T-cell (primary cell): ENCODE results near the gene GLIS1. TPM values are rescaled to one million over a fixed set of nuclear protein-coding genes. Genes with fewer than 3 reads are reported as not detected.

ENCODE experiments used
- ATAC-seq, 4 experiments: fragments of 200-7000 bp in 3 of 4; fragments of 150-1000 bp in 1 of 4; cut with Tn5 transposase; replicated peaks in 1 of 4; 1 replicate in 3 of 4; 2 replicates in 1 of 4; pipeline ENCODE4 v1.10.0; 2021; ENCODE audit warnings: moderate library complexity in 3 of 4, mild to moderate bottlenecking in 2 of 4, moderate number of reproducible peaks in 1 of 4
- CTCF ChIA-PET, 2 donors: fragments of 300-600 bp; sonication (Branson Sonifier 250); formaldehyde crosslinking; loops; one replicate each; lab custom pipeline; 2022; ENCODE audit warnings: antibody characterized with exemption in 2 of 2; lab: Charles Lee
- POLR2A ChIA-PET, 2 donors: fragments of 300-600 bp; sonication (Branson Sonifier 250); formaldehyde crosslinking; loops; one replicate each; lab custom pipeline; 2022; ENCODE audit warnings: antibody characterized with exemption in 2 of 2; lab: Charles Lee
- DNase-seq, 35 experiments: peaks; one replicate each; pipeline versions ENCODE4 v3.0.0 to v3.0.0-alpha.2; 2013 to 2023
- H3K27ac ChIP-seq: one replicate; pipeline ENCODE4 v1.5.1; 2013; ENCODE audit warnings: low read length
- H3K27me3 ChIP-seq, 2 experiments: replicated peaks in 1 of 2; 1 replicate in 1 of 2; 2 replicates in 1 of 2; pipeline versions ENCODE4 v1.6.1 to v1.7.0; 2013; ENCODE audit warnings: low read length in 1 of 2, mixed read lengths in 1 of 2; ENCODE audit not compliant: control insufficient read depth in 2 of 2, insufficient read depth in 2 of 2; ENCODE audit errors: extremely low read depth in 1 of 2
- H3K36me3 ChIP-seq, 2 donors: 1 replicate in 1 of 2; 2 replicates in 1 of 2; pipeline versions ENCODE4 v1.6.1 to v1.7.0; 2013; ENCODE audit warnings: low read length in 1 of 2; ENCODE audit not compliant: control insufficient read depth in 2 of 2, insufficient read depth in 1 of 2; ENCODE audit errors: extremely low read depth in 1 of 2
- H3K4me1 ChIP-seq, 2 experiments: 1 replicate in 1 of 2; 2 replicates in 1 of 2; pipeline versions ENCODE4 v1.6.1 to v1.7.0; 2013; ENCODE audit warnings: low read length in 2 of 2, mixed read lengths in 1 of 2; ENCODE audit not compliant: insufficient read depth in 2 of 2, control insufficient read depth in 1 of 2; ENCODE audit errors: extremely low read depth in 1 of 2
- H3K4me3 ChIP-seq, 2 donors: 1 replicate in 1 of 2; 2 replicates in 1 of 2; pipeline versions ENCODE4 v1.5.1 to v1.7.0; 2013; ENCODE audit warnings: mild to moderate bottlenecking in 2 of 2, low read length in 1 of 2, moderate library complexity in 1 of 2; ENCODE audit not compliant: control insufficient read depth in 1 of 2; ENCODE audit errors: extremely low read depth in 1 of 2
- H3K9me3 ChIP-seq: 2 replicates; pipeline ENCODE4 v1.7.0; 2013
- H3K27ac Mint-ChIP-seq, 2 donors: one replicate each; pipeline ENCODE4 v1.8.0; 2020 to 2021; ENCODE audit warnings: mild to moderate bottlenecking in 2 of 2, mixed read lengths in 2 of 2
- H3K27me3 Mint-ChIP-seq, 2 donors: one replicate each; pipeline ENCODE4 v1.8.0; 2021 to 2022; ENCODE audit warnings: mixed read lengths in 2 of 2
- H3K36me3 Mint-ChIP-seq: one replicate; pipeline ENCODE4 v1.8.0; 2021; ENCODE audit warnings: mixed read lengths
- H3K4me1 Mint-ChIP-seq, 3 donors: one replicate each; pipeline ENCODE4 v1.8.0; 2020 to 2022; ENCODE audit warnings: mixed read lengths in 3 of 3, mild to moderate bottlenecking in 1 of 3
- H3K4me3 Mint-ChIP-seq, 3 donors: one replicate each; pipeline ENCODE4 v1.8.0; 2020 to 2022; ENCODE audit warnings: mild to moderate bottlenecking in 3 of 3, mixed read lengths in 3 of 3, moderate library complexity in 3 of 3
- H3K9me3 Mint-ChIP-seq, 3 donors: one replicate each; pipeline ENCODE4 v1.8.0; 2020 to 2022; ENCODE audit warnings: mixed read lengths in 3 of 3
- WGBS: methylation state at CpG from one replicate; pipeline ENCODE4 v1.1.5; 2013; ENCODE audit warnings: missing lambda C conversion rate; ENCODE audit not compliant: insufficient coverage; 5-methylcytosine and 5-hydroxymethylcytosine counted together
- total RNA-seq, 35 experiments: library from RNA in 6 of 35; stranded (reverse) in 6 of 35; fragments of 120-200 nt in 1 of 35; gene quantifications; one replicate each; pipeline versions ENCODE4 v1.2.1 to v1.2.4 and lab custom pipeline; 2013 to 2026

GLIS1 gene
- total RNA-seq, 5 donors from 2014 or later (not counting 1 experiment from before 2014, with no cell fraction given), result not detected

GRCh38 chr1:53532377-53532776 is 206.6 kb downstream of the GLIS1 start:
- no peaks in the 10 kb centered on the region for H3K36me3 Mint-ChIP-seq
- no peaks in the 10 kb centered on the region for H3K4me1 ChIP-seq
- CTCF ChIA-PET, result no interaction called here
- H3K4me1 Mint-ChIP-seq, result no peaks in the 10 kb centered on the region
- no peaks in the 10 kb centered on the region for H3K36me3 ChIP-seq
- H3K27ac ChIP-seq, result no peak overlapping the region
- H3K27ac Mint-ChIP-seq, result no peak overlapping the region
- H3K4me3 ChIP-seq, result no peak overlapping the region
- POLR2A ChIA-PET, result no interaction called here
- peaks cover 0 to 23% of the 10 kb centered on the region in 2 experiments for H3K27me3 ChIP-seq
- DNase-seq, result no peak
- ATAC-seq, result no peak
- H3K9me3 ChIP-seq, result no peaks in the 10 kb centered on the region
- peaks cover 0 to 3% of the 10 kb centered on the region in 2 donors for H3K27me3 Mint-ChIP-seq
- no peak overlapping the region for H3K4me3 Mint-ChIP-seq
- no peaks in the 10 kb centered on the region for H3K9me3 Mint-ChIP-seq
- 71% methylated on average over 5 of the region's 9 CpGs for WGBS

GRCh38 chr1:53530550-53530949 is 208.4 kb downstream of the GLIS1 start:
- Histone ChIP-seq H3K4me1 (no peaks in the 10 kb centered on the region), H3K9me3 (no peaks in the 10 kb centered on the region), H3K36me3 (no peaks in the 10 kb centered on the region), H3K27me3 (peaks cover 0 to 23% of the 10 kb centered on the region in 2 experiments), H3K4me3 (no peak overlapping the region), H3K27ac (no peak overlapping the region)
- no peaks in the 10 kb centered on the region for H3K9me3 Mint-ChIP-seq
- peaks cover 0 to 2% of the 10 kb centered on the region in 2 donors for H3K27me3 Mint-ChIP-seq
- no peak for ATAC-seq
- H3K4me3 Mint-ChIP-seq, result no peak overlapping the region
- DNase-seq, result no peak
- CTCF ChIA-PET, result no interaction called here
- POLR2A ChIA-PET, result no interaction called here
- H3K4me1 Mint-ChIP-seq, result no peaks in the 10 kb centered on the region
- WGBS, result 100% methylated on average over 3 of the region's 5 CpGs
- no peak overlapping the region for H3K27ac Mint-ChIP-seq
- no peaks in the 10 kb centered on the region for H3K36me3 Mint-ChIP-seq

- Mint-ChIP-seq H3K9me3 (no peaks in the 10 kb centered on the region), H3K27ac (no peak overlapping the region), H3K27me3 (no peaks in the 10 kb centered on the region), H3K4me3 (no peak overlapping the region), H3K4me1 (no peaks in the 10 kb centered on the region), H3K36me3 (no peaks in the 10 kb centered on the region)
- ChIA-PET CTCF (no interaction called here), POLR2A (no interaction called here)
- H3K27me3 ChIP-seq, result peaks cover 0 to 19% of the 10 kb centered on the region in 2 experiments
- H3K4me1 ChIP-seq, result no peaks in the 10 kb centered on the region
- no peak for DNase-seq
- H3K4me3 ChIP-seq, result no peak overlapping the region
- no peak for ATAC-seq
- no peaks in the 10 kb centered on the region for H3K9me3 ChIP-seq
- no peaks in the 10 kb centered on the region for H3K36me3 ChIP-seq
- 79% methylated on average over 10 of the region's 14 CpGs for WGBS
- H3K27ac ChIP-seq, result no peak overlapping the region
These were observed 209.4 kb downstream of the GLIS1 start for GRCh38 chr1:53529555-53529954.

- H3K27me3 ChIP-seq, result peaks cover 0 to 13% of the 10 kb centered on the region in 2 experiments
- H3K4me3 ChIP-seq, result no peak overlapping the region
- DNase-seq (no peak), ATAC-seq (no peak)
- Mint-ChIP-seq H3K36me3 (no peaks in the 10 kb centered on the region), H3K27ac (no peak overlapping the region), H3K27me3 (peaks cover 0 to 2% of the 10 kb centered on the region in 2 donors), H3K4me3 (no peak overlapping the region), H3K4me1 (no peaks in the 10 kb centered on the region), H3K9me3 (no peaks in the 10 kb centered on the region)
- no peaks in the 10 kb centered on the region for H3K4me1 ChIP-seq
- H3K9me3 ChIP-seq, result no peaks in the 10 kb centered on the region
- POLR2A ChIA-PET, result no interaction called here
- CTCF ChIA-PET, result no interaction called here
- WGBS, result 72% methylated on average over 5 of the region's 7 CpGs
- no peaks in the 10 kb centered on the region for H3K36me3 ChIP-seq
- no peak overlapping the region for H3K27ac ChIP-seq
These were observed 211.6 kb downstream of the GLIS1 start for GRCh38 chr1:53527368-53527767.

GRCh38 chr1:53526451-53527101 is 212.4 kb downstream of the GLIS1 start:
- no peaks in the 10 kb centered on the region for H3K4me1 ChIP-seq
- H3K9me3 Mint-ChIP-seq, result no peaks in the 10 kb centered on the region
- peaks cover 0 to 2% of the 10 kb centered on the region in 2 donors for H3K27me3 Mint-ChIP-seq
- H3K27ac ChIP-seq, result no peak overlapping the region
- H3K4me3 ChIP-seq, result no peak overlapping the region
- H3K27ac Mint-ChIP-seq, result no peak overlapping the region
- H3K9me3 ChIP-seq, result no peaks in the 10 kb centered on the region
- no peaks in the 10 kb centered on the region for H3K4me1 Mint-ChIP-seq
- POLR2A ChIA-PET, result no interaction called here
- ATAC-seq, result no peak
- peaks cover 0 to 13% of the 10 kb centered on the region in 2 experiments for H3K27me3 ChIP-seq
- no peaks in the 10 kb centered on the region for H3K36me3 ChIP-seq
- no peak overlapping the region for H3K4me3 Mint-ChIP-seq
- no peak for DNase-seq
- 88% methylated on average over 26 of the region's 29 CpGs for WGBS
- H3K36me3 Mint-ChIP-seq, result no peaks in the 10 kb centered on the region
- CTCF ChIA-PET, result no interaction called here

- Mint-ChIP-seq H3K27me3 (peaks cover 0 to 5% of the 10 kb centered on the region in 2 donors), H3K4me1 (no peaks in the 10 kb centered on the region), H3K27ac (no peak overlapping the region), H3K36me3 (no peaks in the 10 kb centered on the region), H3K4me3 (no peak overlapping the region), H3K9me3 (no peaks in the 10 kb centered on the region)
- CTCF ChIA-PET, result no interaction called here
- Histone ChIP-seq H3K27me3 (peaks cover 0 to 10% of the 10 kb centered on the region in 2 experiments), H3K4me1 (no peaks in the 10 kb centered on the region), H3K27ac (no peak overlapping the region), H3K4me3 (no peak overlapping the region), H3K9me3 (no peaks in the 10 kb centered on the region), H3K36me3 (no peaks in the 10 kb centered on the region)
- POLR2A ChIA-PET, result no interaction called here
- no peak for ATAC-seq
- 79% methylated on average over 10 of the region's 11 CpGs for WGBS
- DNase-seq, result no peak
These were observed 213.4 kb downstream of the GLIS1 start for GRCh38 chr1:53525595-53525994.
